Left lung (tissue), 10 donors: ENCODE data around the gene VPREB1. TPM values are rescaled to one million over a fixed set of nuclear protein-coding genes. Genes with fewer than 3 reads are reported as not detected.
"Not testable (repeated sequence)": the region's sequence is repeated elsewhere in the genome, so short reads cannot be mapped to it uniquely, and the experiment has no call there.

ENCODE experiments used
- ATAC-seq: fragments of 200-7000 bp; cut with Tn5 transposase; one replicate; pipeline ENCODE4 v1.9.1; 2020; ENCODE audit warnings: moderate library complexity
- DNase-seq, 4 donors: peaks; one replicate each; pipeline ENCODE4 v3.0.0-alpha.2; 2013 to 2020
- H3K27ac ChIP-seq, 2 donors: fragments of 200-600 bp; sonication (generic) in 1 of 2; one replicate each; pipeline versions ENCODE4 v1.5.0 to v1.8.0; 2020 to 2021
- H3K27me3 ChIP-seq, 2 donors: fragments of 200-600 bp; sonication (generic) in 1 of 2; one replicate each; pipeline versions ENCODE4 v1.5.0 to v1.8.0; 2020 to 2021
- H3K36me3 ChIP-seq, 2 donors: fragments of 200-600 bp; sonication (generic) in 1 of 2; one replicate each; pipeline versions ENCODE4 v1.5.0 to v1.8.0; 2020 to 2021
- H3K4me1 ChIP-seq, 2 donors: fragments of 200-600 bp; one replicate each; pipeline ENCODE4 v1.8.0; 2021
- H3K4me3 ChIP-seq, 2 donors: fragments of 200-600 bp; sonication (generic) in 1 of 2; one replicate each; pipeline versions ENCODE4 v1.5.0 to v1.8.0; 2020 to 2021; ENCODE audit warnings: mild to moderate bottlenecking in 1 of 2
- H3K9me3 ChIP-seq, 2 donors: fragments of 200-600 bp; sonication (generic) in 1 of 2; one replicate each; pipeline versions ENCODE4 v1.5.0 to v1.8.0; 2020 to 2021
- CTCF ChIP-seq, 2 donors: fragments of 200-600 bp; sonication (generic) in 1 of 2; IDR thresholded peaks; one replicate each; pipeline versions ENCODE4 v1.5.0 to v1.8.0; 2021; ENCODE audit warnings: antibody characterized with exemption in 2 of 2
- intact Hi-C, 2 donors: fragments of 100-400 bp; cut with DNase I; formaldehyde crosslinking; loops; one replicate each; pipeline versions ENCODE4 v1.11.2 to v1.14.2; 2022
- polyA plus RNA-seq, 6 donors: library from polyadenylated mRNA; unstranded; fragments of 120-200 nt; gene quantifications; one replicate each; pipeline ENCODE4 v1.2.1, GENCODE V29; 2013; ENCODE audit not compliant: insufficient read length in 6 of 6
- total RNA-seq, 2 donors: library from RNA; stranded (reverse); fragmentation: NEBNext Ultra II Directional; extraction: Animal tissue kit (Norgen Biotek cat#: 25700); gene quantifications; one replicate each; pipeline ENCODE4 v1.2.1, GENCODE V29; 2021
- donor health status: DM: no; HTN: yes; CAD: no.
- donor health status: DM: no; HTN: no; CAD: no.

Gene VPREB1
- total and polyA plus RNA-seq, 8 donors = 0.21 to 0.53 (median 0.36) TPM; not detected in 4

GRCh38 chr22:22214819-22215329 lies 29.7 kb upstream of the VPREB1 start:
- H3K4me3 ChIP-seq = no peak overlapping the region
- H3K36me3 ChIP-seq = no peaks in the 10 kb centered on the region
- H3K9me3 ChIP-seq = no peaks in the 10 kb centered on the region
- H3K27me3 ChIP-seq = peaks cover 0 to 14% of the 10 kb centered on the region in 2 donors
- no peak overlapping the region for H3K27ac ChIP-seq
- H3K4me1 ChIP-seq = no peaks in the 10 kb centered on the region
- TF ChIP-seq CTCF (IDR thresholded peaks at IDR 0.05) = no peak
- no peak for DNase-seq
- intact Hi-C loops = no loop called here
- ATAC-seq = no peak

GRCh38 chr22:22215659-22216449 lies 28.7 kb upstream of the VPREB1 start:
- no peak for ATAC-seq
- H3K36me3 ChIP-seq = no peaks in the 10 kb centered on the region
- H3K9me3 ChIP-seq = no peaks in the 10 kb centered on the region
- H3K4me1 ChIP-seq = no peaks in the 10 kb centered on the region
- peaks cover 0 to 4% of the 10 kb centered on the region in 2 donors for H3K27me3 ChIP-seq
- intact Hi-C loops = no loop called here
- no peak overlapping the region for H3K27ac ChIP-seq
- DNase-seq = no peak
- TF ChIP-seq CTCF (IDR thresholded peaks at IDR 0.05) = no peak
- H3K4me3 ChIP-seq = no peak overlapping the region

GRCh38 chr22:22216450-22216959 lies 28.1 kb upstream of the VPREB1 start:
- no peak overlapping the region for H3K4me3 ChIP-seq
- no peak for TF ChIP-seq CTCF (IDR thresholded peaks at IDR 0.05)
- H3K4me1 ChIP-seq = no peaks in the 10 kb centered on the region
- no peaks in the 10 kb centered on the region for H3K9me3 ChIP-seq
- no peak overlapping the region for H3K27ac ChIP-seq
- DNase-seq (no peak), ATAC-seq (no peak)
- no peaks in the 10 kb centered on the region for H3K36me3 ChIP-seq
- H3K27me3 ChIP-seq = no peaks in the 10 kb centered on the region
- intact Hi-C loops = no loop called here

- no peaks in the 10 kb centered on the region for H3K27me3 ChIP-seq
- no peak overlapping the region for H3K4me3 ChIP-seq
- H3K27ac ChIP-seq = no peak overlapping the region
- no peaks in the 10 kb centered on the region for H3K4me1 ChIP-seq
- H3K36me3 ChIP-seq = no peaks in the 10 kb centered on the region
- ATAC-seq = no peak
- no peak for DNase-seq
- no peaks in the 10 kb centered on the region for H3K9me3 ChIP-seq
- TF ChIP-seq CTCF (IDR thresholded peaks at IDR 0.05) = no peak
- intact Hi-C loops = no loop called here
Measured at GRCh38 chr22:22218302-22218701, 26.3 kb upstream of the VPREB1 start.

GRCh38 chr22:22219140-22219996 lies 25.2 kb upstream of the VPREB1 start:
- Histone ChIP-seq H3K36me3 (no peaks in the 10 kb centered on the region), H3K4me3 (no peak overlapping the region), H3K27me3 (no peaks in the 10 kb centered on the region), H3K27ac (no peak overlapping the region), H3K9me3 (no peaks in the 10 kb centered on the region), H3K4me1 (no peaks in the 10 kb centered on the region)
- DNase-seq = no peak
- intact Hi-C loops = no loop called here
- no peak for TF ChIP-seq CTCF (IDR thresholded peaks at IDR 0.05)
- no peak for ATAC-seq

GRCh38 chr22:22221043-22221442 lies 23.5 kb upstream of the VPREB1 start:
- H3K4me3 ChIP-seq, H3K27ac ChIP-seq, intact Hi-C loops, DNase-seq, H3K4me1 ChIP-seq, H3K9me3 ChIP-seq, ATAC-seq, H3K27me3 ChIP-seq, H3K36me3 ChIP-seq: not testable (repeated sequence)
